ENCODE results near the gene ZNF239.
"Not testable (repeated sequence)": the region's sequence is repeated elsewhere in the genome, so short reads cannot be mapped to it uniquely, and the experiment has no call there.

Gene ZNF239

DNA sequence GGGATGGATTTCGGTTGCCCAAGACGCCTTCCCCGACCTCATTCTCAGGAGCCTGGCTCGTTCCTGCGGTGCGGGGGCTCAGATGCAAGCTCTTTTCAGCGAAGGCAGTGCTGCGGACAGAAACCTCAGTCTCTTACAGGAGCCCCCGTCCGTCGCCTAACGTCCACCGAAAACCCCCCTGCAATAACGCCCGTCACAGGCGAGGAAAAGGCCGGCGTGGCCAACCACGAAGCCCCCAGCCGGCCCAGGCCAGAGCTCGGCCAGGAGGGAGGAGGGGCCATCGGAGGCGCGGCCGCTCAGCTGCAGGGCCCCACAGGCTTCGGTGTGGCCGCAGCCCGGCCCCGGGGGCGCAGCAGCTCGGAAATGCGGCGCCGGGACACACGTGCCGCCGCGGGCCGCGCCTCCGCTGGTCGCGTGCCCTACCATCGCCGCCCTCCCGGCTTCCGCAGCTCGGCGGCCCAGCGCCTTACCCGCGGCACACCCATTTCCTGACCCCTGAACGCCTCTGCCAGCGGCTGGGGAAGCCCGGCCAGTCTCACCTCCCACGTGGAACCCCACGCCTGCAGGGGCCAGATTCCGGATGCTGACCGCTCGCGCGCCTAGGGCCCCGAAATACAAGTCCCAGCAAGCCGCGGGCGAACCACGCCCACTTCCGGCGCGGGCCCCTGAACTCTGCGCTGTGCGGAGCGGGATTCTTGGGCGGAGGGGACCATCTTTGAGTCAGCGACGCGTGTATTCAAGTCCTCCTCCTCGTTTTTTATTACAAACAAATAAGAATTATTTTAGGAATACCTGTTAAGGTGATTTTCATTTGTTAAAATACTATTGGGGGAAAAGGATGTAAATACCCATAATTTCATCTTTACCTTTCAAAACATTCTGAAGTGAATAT, at the start of gene ZNF239:
TSS of gene ZNF239 (minus strand) at position 616 of the 892 bp plus-strand sequence. CDS start 16,537 bp downstream, outside the sequence.
- peak; percentile 45 to 73 (median 58) for DNase-seq

DNA sequence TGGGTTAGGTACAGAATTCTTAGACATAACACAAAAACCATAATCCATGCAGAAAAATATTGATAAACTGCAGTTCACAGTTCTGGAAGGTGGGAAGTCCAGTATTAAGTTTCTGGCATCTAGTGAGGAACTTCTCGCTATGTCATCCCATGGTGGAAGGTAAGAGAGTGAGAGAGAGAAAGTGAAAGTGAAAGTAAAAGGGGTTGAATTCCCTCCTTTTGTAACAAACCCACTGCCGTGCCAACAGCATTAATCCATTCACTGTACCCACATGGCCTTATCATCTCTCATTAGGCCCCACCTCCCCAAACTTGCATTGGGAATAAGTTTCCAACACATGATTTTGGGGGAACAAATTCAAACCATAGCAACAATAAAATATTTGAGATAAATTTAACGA, 48.9 kb upstream of the ZNF239 start:
- no peak for DNase-seq

DNA sequence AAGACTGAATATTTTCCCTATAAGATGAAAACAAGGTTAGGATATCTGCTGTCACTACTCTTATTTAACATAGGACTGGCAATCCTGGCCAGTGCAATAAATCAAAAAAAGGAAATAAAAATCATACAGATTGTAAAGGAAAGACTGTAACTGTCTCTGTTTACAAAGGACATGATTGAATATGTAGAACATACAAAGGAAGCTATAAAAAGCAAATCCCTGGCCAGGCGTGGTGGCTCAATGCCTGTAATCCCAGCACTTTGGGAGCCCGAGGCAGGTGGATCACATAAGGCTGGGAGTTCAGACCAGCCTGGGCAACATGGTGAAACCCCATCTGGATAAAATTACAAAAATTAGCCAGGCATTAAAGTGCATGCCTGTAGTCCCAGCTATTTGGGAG, 47.6 kb upstream of the ZNF239 start:
- no peak for DNase-seq

DNA sequence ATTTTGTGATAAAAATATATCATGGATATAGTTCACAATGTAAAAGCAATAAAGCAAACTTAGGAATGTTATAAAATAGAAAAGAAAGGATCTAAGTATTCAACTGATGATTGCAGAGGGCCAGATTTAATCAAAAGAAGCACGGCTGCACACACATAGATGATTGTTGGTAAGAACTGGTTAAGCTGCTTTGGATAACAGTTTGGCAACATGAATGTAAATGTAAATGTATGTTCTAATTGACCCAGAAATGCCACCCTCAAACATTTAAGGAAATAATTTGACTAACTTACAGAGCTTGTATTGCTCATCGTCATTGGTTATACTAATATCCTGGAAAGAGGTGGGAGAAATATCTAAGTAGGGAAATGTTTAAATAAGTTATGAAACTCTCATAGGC, 45.0 kb upstream of the ZNF239 start:
- DNase-seq: no peak

DNA sequence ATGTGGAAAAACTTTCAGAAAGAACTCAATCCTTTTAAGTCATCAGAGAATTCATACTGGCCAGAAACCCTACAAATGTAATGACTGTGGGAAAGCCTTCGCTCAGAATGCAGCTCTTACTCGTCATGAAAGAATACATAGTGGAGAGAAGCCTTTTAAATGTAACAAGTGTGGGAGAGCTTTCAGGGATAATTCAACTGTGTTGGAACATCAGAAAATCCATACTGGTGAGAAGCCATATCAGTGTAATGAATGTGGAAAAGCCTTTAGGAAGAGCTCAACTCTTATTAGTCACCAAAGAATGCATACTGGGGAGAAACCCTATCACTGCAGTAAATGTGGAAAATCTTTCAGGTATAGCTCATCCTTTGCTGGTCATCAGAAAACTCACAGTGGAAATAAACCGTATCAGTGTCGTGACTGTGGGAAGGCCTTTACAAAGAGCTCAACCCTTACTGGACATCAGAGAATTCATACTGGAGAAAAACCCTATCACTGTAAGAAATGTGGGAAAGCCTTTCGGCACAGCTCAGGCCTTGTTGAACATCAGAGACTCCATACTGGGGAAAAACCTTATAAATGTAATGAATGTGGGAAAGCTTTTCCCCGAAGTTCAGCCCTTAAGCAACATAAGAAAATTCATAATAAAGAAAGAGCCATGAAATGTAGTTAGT, 42.4 kb upstream of the ZNF239 start:
- DNase-seq: no peak

DNA sequence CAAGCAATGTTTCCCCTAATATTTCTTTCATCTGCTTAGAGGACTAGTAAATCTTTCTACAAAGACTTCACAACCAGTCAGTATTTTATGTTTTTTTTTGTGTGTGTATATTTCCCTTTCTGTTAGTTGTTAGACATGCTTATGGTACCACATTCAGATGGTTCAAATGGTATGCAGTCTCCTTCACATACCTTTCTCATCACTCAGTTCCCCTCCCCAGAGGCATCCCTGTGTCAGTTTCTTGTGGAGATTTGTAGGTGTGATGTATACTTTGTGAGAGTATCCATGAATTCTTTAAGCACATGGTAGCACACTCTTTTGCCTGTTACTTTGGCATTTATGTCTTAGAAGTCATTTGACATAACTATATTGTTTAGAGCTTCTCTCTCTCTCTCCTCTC, 36.2 kb upstream of the ZNF239 start:
- no peak for DNase-seq

DNA sequence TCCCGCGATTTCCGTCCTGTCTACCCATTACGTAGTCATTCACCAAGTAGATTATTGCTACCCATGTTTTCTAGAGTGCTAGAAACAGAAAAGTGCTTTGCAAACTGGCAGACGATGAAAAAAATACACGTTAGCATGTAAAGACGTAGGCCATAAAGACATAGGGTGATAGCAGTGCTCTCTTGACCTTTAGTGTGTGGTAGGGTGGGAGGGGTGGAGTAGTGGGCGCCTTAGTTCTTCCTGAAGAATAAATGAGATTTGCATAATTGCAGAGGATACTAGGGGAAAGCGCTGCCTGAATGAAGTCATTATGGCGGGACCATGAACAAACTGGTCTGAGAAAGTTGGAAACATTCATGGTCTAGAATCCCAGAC, 32.8 kb upstream of the ZNF239 start:
- DNase-seq: no peak

DNA sequence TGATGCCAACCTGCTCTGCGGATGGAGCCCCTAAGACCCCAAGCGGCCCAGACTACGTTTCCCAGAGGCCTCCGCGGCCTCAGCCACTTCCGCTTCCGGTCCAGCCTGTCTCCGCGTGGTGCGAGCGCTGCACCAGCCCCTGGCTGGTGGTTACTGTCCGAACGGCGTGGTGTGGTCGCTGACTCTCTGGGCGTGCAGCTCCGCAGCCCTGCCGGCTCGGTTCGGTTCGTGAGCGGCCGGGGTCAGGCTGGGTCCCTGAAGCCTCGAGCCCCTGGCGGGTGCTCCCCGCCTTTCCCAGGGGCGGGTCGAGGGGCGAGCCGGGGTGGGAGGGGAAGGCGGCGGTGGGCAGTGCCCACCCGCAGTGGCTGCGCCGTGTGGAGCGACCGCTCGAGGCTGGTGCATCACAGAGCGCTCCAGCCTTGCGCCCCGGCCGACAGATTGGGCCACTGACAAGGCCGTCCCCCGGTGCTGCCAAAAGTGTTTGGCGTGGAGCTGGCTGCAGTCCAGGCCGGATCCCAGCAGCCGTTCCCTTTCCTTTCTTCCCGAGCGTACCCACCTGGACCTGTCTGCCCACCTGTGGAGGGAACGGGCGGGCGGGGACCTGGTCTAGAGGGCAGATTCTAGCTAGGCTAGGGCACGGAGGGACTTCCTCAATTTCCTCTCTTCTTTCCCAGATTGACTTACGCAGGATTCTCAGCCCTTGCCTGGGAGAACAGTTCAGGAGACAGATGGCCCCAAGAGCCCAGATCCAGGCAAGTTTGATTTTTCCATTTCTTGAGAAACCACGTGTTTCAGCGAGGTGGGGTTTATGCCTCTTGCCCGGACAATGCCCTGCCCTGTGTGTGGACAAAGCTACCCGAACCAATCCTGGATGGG, 32.1 kb upstream of the ZNF239 start, which contains the start of gene ZNF485:
TSS of gene ZNF485 (plus strand) at position 116 of the 876 bp plus-strand sequence. CDS start at position 729, 613 bp downstream.
- peak; percentile 14 to 52 (median 30) for DNase-seq

DNA sequence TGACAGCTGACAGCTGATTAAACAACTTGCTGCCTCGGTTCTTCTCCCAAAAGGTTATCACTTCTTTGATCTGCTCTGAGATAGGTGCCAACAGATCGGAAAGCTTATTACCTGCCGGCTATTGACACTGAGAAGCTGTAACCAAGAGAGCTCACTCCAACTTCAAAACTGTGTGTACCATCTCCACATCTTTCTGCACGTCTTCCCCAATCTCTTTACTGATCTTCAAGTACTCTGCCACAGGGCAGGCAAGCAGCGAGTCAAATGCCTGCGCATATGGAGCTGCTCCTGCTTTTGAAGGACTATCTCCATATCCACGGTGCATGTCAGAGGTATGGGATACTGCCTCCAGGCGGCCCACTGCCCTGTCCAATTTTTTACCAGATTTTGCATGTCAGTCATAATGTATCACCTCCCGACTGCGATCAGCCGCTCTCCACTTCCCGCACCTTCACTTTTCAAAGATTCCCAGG, 31.5 kb upstream of the ZNF239 start:
- DNase-seq: no peak

DNA sequence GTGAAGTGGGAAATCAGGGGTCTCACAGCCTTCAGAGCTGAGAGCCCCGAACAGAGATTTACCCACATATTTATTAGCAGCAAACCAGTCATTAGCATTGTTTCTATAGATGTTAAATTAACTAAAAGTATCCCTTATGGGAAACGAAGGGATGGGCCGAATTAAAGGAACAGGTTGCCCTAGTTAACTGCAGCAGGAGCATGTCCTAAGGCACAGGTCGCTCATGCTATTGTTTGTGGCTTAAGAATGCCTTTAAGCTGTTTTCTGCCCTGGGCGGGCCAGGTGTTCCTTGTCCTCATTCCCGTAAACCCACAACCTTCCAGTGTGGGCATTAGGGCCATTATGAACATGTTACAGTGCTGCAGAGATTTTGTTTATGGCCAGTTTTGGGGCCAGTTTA, 27.2 kb upstream of the ZNF239 start:
- DNase-seq: not testable (repeated sequence)

DNA sequence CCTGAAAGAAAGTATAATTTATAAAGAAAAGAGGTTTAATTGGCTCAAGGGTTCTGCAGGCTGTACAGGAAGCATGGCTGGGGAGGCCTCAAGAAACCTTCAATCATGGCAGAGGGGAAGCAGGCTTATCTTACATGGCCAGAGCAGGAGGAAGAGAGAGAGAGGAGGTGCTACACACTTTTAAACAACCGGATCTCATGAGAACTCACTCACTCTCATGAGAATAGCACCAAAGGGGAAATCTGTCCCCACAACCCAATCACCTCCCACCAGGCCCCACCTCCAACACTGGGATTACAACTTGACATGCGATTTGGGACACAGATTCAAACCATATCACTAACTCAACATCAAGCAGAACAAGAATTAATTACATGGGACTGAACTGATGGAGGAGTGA, 24.9 kb upstream of the ZNF239 start:
- no peak for DNase-seq

DNA sequence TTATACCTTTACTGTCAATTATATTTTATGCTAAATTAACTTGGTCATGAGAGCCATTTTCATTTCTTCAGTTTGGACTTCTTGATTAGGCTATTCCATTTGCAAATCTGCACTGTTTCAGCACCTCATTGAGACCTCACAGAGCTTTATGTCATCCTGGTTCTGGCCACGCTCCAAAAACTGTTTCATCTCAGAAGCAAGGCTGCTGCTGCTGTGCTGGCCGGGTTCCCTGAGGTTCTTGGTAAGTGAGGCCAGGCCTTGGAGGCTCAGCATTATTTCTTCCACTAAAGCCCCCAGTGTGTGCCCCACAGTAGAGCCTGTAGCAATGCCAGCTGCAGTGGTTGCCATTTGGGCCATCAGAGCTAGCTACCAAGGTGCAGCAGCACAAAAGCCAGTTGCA, 24.0 kb upstream of the ZNF239 start:
- DNase-seq: no peak

DNA sequence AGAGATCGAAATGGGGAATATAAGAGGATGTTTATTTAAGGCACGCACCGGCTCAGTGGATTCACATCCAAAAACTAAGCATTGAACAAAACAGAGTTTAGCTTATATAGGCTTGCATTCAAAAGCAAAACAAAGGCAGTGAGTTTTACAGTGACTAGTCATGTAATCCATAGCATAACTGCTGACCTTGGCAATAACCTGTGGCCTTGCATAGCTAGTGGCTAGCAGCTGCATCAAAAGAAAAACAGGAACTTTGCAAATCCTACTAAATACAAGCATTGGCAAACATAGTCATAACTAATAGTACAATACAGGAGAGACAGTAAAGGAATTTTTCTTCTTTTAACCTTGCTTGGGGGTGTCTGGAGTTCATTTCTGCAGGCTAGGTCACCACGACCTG, 22.1 kb upstream of the ZNF239 start:
- DNase-seq: no peak

DNA sequence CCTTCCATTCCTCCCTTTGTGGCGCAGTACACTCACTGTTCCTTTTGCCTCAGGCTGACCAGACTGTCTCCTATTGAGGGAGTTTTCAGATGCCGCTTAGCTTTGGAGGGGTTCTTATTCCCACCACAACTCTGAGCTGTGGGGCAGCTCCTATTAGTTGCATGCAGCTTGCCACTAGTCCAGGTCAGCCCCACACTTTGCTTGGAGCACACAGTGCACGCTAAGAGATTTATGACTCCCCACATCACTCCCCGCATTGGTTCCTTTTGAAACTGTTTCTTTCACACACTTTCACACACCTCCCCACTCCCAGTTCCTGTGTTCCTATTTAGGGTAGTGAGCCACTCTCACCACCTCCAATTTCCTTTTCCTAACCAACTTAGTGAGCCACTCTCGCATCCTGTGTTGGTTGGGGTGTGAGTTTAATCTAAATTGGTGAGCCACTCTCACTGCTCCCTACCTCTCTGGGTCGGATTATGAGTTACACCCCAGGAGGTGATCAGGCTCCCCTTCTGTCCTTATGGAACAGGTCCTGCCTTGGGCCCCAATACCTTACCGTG, 21.4 kb upstream of the ZNF239 start:
- DNase-seq: no peak

DNA sequence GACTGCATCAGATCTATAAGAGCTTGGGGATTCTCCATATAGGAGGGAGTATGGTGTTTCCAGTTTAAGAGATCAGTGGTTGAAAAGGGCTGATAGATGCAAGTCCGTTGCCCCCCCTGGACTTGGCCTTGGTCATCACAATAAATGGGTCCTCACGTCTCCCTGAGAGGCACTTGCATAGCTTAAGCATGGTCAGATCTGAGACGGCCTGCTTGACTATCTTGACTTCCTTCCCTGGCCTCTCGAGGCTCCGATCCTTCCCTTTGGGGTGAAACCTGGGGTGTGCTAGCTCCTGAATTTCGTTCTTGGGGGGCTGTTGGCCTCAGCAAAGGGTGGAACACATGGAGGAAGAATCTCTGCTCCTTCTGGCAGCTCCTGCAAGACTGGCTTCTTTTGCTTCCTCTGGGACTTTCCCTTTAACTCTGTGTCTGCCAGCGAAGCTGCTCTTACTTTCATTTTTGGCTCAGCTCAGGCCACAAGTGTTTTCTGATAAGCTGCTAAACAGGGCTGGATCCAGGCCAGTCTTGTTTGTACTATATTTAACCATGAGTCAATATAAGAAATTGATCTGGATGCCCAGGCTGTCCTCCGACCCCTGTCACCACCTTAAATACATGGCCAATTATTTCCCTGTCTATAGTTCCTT, 20.7 kb upstream of the ZNF239 start:
- DNase-seq: no peak

DNA sequence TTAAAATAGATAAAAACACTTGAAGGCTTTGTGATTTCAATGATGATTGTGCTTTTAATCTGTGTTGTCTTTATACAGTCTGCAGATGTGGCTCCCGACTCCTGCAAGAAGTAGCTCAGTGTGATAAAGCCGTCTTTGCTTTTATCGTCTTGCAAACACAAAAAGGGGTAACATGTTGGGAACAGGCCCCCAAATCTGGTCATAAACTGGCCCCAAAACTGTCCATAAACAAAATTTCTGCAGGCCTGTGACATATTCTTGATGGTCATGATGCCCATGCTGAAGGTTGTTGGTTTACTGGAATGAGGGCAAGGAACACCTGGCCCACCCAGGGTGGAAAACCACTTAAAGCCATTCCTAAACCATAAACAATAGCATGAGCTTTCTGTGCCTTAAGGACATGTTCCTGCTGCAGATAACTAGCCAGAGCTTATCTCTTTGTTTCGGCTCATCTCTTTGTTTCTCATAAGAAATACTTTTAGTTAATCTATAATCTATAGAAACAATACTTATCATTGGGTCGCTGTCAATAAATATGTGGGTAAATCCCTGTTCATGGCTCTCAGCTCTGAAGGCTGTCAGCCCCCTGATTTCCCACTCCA, 17.0 kb upstream of the ZNF239 start:
- DNase-seq: no peak

DNA sequence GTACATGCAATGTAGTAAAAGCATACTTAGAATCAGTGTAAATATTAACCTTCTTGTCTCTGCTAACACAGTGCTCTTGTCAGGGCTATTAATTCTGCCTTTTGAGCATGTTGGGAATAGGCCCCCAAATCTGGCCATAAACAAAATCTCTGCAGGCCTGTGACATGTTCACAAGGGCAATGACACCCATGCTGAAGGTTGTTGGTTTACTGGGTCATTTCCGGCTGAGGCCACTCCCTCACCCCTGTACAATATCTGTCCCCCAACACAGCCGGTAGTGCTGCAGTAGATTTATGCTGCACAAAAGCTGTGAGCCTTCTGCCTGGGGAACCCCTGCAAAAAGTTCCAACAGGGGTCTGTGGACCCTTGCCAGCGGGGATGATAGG, 12.3 kb upstream of the ZNF239 start:
- not testable (repeated sequence) for DNase-seq

DNA sequence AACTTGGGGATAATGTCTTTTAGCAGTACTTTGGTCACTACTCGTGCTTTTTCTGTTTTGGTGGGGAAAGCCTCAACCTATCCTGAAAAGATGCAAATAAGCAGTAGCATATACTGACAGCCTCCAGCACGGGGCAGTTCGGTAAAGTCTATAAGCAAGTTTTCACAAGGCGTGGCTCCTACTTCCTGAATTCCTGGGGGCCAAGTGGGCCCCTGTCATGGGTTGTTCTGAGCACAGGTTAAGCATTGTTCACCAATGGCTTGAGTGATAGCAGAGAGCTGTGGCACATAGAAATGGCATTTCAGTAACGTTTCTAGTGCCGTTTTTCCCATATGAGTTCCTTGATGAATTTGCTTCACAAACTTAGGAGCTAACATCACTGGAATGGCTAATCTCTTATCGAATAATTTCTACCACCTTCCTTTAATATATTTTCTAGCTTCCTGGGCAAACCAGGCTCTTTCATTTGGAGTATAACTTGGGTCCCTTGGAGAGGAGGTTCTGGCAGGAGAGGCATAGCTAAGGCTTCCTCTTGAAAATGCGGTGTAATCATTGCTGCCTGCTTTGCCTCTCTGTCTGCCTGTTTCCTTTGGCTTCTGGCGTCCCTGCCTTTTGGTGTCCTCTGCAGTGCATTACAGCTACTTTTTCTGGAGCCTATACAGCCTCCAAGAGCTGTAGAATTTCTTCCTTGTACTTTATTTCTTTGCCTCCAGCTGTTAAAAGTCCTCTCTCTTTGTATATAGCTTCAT, 11.7 kb upstream of the ZNF239 start:
- no peak for DNase-seq

DNA sequence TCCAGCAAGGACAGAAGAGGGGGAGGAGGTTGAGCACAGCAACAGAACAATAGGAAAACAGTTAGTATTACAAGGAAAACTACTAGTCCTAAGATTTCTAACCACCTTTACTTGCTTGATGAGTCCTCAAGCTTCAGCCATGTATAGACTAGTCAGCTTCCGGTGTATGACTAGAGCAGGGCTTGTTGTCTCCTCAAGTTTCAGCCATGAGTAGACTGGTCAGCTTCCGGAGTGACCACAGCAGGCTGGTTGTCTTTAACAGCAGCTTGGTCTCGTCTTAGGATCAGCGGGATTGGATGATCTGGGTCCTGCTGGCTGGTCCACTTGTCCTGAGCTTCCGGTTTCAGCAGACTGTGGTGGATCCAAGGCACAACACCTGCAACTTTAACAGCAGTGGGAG, 10.6 kb upstream of the ZNF239 start:
- DNase-seq: no peak

DNA sequence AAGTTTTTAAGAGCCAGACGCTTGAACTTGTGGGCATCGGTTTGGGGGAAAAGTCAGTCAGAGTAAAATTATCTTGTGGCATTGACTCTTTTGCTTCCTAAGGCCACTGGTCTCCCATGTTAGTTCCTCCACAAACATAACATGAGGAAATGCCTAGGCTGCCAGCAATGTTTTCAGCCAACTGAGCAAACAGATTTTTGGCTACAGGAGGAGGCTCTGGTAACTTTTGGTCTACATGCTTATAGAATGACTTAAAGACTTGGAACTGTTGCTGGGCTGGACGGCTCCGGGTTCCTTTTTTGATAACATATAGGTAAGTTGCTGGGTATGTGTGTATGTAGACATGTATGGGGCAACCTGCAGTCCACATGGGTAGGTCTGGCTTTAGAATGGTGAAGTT, 9.6 kb upstream of the ZNF239 start:
- DNase-seq: no peak

DNA sequence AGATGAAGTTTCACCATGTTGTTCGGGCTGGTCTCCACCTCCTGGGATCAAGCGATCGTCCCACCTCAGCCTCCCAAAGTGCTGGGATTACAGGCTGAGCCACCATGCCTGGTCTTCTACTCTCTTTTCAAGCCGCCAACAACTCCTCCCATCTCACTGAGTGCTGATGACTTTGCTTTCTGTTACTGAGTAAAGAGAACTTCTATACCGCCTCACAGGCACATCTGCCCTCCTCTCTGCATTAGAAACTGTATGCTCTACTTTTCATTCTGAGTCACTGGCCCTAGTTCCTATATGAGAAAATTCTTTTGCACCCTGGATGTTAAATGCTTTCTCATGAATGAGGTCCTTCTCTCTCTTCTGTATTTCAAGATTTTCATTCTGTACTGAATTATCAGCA, 2.2 kb upstream of the ZNF239 start:
- no peak for DNase-seq
